ENCODE data around the gene IGLL1.

DNA sequence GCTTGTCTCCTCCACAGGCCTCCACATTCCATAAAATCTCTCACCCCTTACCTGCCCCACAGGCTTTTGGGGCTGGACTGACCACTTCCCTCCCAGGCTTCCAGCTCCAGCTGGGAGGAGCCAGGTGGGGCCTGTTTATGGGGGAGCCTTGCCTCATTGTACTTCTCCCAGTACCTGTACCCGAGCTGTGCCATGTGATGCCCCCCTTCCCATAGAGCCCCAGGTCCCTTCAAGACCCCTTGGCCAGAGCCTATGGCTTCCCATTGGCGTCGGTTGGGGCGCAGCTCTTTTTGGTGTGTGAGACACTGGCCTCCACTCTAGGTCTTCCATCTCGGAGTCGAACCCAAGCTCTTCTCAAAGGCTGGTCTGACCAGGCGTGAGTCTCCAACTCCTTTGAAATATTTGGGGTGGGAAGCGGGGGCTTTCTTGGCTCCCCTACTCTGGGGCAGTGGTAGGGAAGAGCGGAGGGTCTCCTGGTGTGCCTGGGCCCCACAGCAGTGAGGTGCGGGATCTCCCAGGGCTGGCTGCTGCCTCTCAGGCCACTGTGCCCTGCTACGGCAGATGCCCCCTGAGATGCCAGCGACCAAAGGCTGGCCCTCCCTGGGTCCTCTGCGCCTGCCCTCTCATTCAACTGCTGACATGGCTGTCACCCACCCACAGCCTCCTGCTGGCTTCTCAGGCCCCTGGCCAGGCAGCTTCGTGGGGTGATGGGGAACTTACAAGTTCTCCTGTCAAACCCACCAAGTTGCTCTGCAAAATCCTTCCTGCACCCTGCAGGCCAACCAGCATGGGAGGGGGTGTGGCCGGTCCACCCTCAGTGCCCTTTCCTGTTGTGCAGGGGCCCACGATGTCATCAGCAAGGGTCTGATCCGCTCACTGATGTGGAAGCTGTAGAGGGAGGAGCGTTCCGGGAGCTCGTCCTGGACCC is 26.4 kb upstream of the IGLL1 start:
- TF ChIP-seq, protein P1, sequence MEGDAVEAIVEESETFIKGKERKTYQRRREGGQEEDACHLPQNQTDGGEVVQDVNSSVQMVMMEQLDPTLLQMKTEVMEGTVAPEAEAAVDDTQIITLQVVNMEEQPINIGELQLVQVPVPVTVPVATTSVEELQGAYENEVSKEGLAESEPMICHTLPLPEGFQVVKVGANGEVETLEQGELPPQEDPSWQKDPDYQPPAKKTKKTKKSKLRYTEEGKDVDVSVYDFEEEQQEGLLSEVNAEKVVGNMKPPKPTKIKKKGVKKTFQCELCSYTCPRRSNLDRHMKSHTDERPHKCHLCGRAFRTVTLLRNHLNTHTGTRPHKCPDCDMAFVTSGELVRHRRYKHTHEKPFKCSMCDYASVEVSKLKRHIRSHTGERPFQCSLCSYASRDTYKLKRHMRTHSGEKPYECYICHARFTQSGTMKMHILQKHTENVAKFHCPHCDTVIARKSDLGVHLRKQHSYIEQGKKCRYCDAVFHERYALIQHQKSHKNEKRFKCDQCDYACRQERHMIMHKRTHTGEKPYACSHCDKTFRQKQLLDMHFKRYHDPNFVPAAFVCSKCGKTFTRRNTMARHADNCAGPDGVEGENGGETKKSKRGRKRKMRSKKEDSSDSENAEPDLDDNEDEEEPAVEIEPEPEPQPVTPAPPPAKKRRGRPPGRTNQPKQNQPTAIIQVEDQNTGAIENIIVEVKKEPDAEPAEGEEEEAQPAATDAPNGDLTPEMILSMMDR (IDR thresholded peaks at IDR 0.05) = no peak
- TF ChIP-seq POLR2A (IDR thresholded peaks at IDR 0.05) (no peak), POLR2AphosphoS5 (IDR thresholded peaks at IDR 0.05) (no peak)
